GDM1 (cell line): ENCODE results near the gene ACSS3.

Experiments
- DNase-seq: peaks from one replicate; lab custom pipeline; 2025; lab: John Stamatoyannopoulos, UW

The ACSS3 gene

GRCh38 chr12:81224626-81225025 lies 146.7 kb downstream of the ACSS3 start:
- no peak for DNase-seq

- DNase-seq: no peak
These were observed 151.9 kb downstream of the ACSS3 start for GRCh38 chr12:81229759-81230158.

- no peak for DNase-seq
These were observed 153.9 kb downstream of the ACSS3 start for GRCh38 chr12:81231574-81232368.

GRCh38 chr12:81245458-81245857 lies 167.6 kb downstream of the ACSS3 start:
- DNase-seq: no peak

GRCh38 chr12:81245907-81246570 lies 168.2 kb downstream of the ACSS3 start:
- DNase-seq: no peak

- DNase-seq: no peak
These were observed 172.1 kb downstream of the ACSS3 start for GRCh38 chr12:81249976-81250375.

GRCh38 chr12:81252228-81252627 lies 174.3 kb downstream of the ACSS3 start:
- DNase-seq: no peak

GRCh38 chr12:81253360-81253759 lies 175.5 kb downstream of the ACSS3 start:
- DNase-seq: no peak

- no peak for DNase-seq
These were observed 177.6 kb downstream of the ACSS3 start for GRCh38 chr12:81255456-81255855.

GRCh38 chr12:81255947-81256346 lies 178.1 kb downstream of the ACSS3 start:
- no peak for DNase-seq

GRCh38 chr12:81257947-81258551 lies 180.2 kb downstream of the ACSS3 start:
- DNase-seq: no peak

- DNase-seq: no peak
These were observed 181.5 kb downstream of the ACSS3 start for GRCh38 chr12:81259360-81259759.

- no peak for DNase-seq
These were observed 183.8 kb downstream of the ACSS3 start for GRCh38 chr12:81261508-81262207.

GRCh38 chr12:81263072-81263471 lies 185.2 kb downstream of the ACSS3 start:
- DNase-seq: no peak

GRCh38 chr12:81270385-81270784 lies 192.5 kb downstream of the ACSS3 start:
- DNase-seq: no peak

GRCh38 chr12:81274637-81275529 lies 197.0 kb downstream of the ACSS3 start:
- no peak for DNase-seq

- DNase-seq: no peak
These were observed 206.3 kb downstream of the ACSS3 start for GRCh38 chr12:81284137-81284536.

- no peak for DNase-seq
These were observed 210.8 kb downstream of the ACSS3 start for GRCh38 chr12:81288651-81289050.

- no peak for DNase-seq
These were observed 216.7 kb downstream of the ACSS3 start for GRCh38 chr12:81294325-81295190.

- DNase-seq: no peak
These were observed 217.4 kb downstream of the ACSS3 start for GRCh38 chr12:81295251-81295650.
